Measurements from ENCODE around the gene GATA5.

- no peak for TF ChIP-seq CTCF (conservative IDR thresholded peaks at IDR 0.05 in 1 of 2, IDR thresholded peaks at IDR 0.05 in 1 of 2; ENCODE audit: extremely low read depth in 1 of 2, insufficient read depth in 1 of 2, low read depth in 1 of 2, low read length in 2 of 2)
- no peak for TF ChIP-seq EZH2 (IDR thresholded peaks at IDR 0.05; ENCODE audit: borderline replicate concordance, low read length)
Measured at GRCh38 chr20:62502496-62503095, 26.8 kb upstream of the GATA5 start.
